LNCaP clone FGC (cell line): ENCODE measurements around the gene PHAF1.

Source experiments
- DNase-seq: peaks from one replicate; pipeline ENCODE4 v3.0.0-alpha.2; 2011; ENCODE audit warnings: low read depth
- H3K4me3 ChIP-seq: 2 replicates; pipeline ENCODE4 v1.5.1; 2011; ENCODE audit warnings: mild to moderate bottlenecking, low read depth, low read length, control low read depth
- CTCF ChIP-seq: IDR thresholded peaks from 2 replicates; pipeline ENCODE4 v1.5.1; 2012; ENCODE audit warnings: mild to moderate bottlenecking; ENCODE audit not compliant: control insufficient read depth, insufficient read depth; ENCODE audit errors: extremely low read depth

PHAF1 gene

DNA sequence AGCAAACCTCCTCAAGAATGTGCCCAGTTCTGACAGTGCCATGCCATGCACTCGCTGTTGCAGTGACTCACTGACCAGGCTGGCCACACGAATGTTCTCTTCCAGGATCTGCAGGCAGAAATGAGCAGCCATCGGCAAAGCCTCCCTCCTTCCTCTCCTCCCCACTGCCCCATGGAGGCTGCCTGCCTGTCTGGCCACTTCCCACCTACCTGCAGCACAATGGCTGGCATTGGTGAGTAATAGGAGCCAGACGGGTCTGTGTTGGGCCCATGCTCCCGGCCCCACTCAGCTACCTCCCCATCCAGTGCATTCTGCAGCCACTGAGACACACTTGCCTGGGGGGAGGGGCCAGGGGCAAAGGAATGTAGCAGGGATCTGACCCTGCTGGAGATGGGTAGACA is 76.8 kb downstream of the PHAF1 start:
- no peak overlapping the region for H3K4me3 ChIP-seq
- TF ChIP-seq CTCF = no peak
- no peak for DNase-seq

DNA sequence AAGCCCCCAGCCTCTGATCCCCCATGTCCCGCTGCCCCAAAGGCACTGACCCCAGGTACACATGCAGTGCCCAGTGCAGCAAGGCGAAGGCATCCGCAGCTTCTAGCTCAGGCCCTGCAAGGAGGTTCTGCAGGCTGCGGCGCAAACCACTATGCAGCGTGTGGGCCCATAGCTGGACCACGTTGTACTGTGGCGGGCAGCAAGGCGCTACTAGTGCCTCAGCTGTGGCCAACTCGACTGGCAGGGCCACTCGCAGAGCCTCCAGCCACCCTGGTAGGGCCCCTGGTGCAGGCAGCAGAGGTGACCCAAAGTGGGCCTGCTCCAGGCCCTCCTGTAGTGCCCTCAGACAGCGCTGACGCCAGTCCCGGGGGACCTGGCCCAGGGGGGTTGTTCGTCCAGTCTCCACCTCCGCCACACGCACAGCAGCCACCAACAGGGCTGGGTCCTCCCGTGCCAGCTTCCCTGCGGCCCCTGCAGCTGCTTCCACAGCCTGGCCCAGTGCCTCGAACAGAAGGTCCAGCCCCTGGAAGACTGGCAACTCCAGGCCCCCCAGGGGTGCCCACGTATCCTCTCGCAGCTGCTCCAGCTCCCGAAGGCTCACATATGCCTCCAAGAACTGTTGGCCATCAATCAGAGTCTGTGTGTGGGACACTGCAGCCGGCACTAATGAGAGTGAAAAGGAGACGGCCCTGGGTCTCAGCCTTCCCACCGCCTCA is 77.6 kb downstream of the PHAF1 start:
- H3K4me3 ChIP-seq = no peak overlapping the region
- DNase-seq = no peak
- no peak for TF ChIP-seq CTCF

- TF ChIP-seq CTCF = no peak
- H3K4me3 ChIP-seq = no peak overlapping the region
- no peak for DNase-seq
These were observed 78.6 kb downstream of the PHAF1 start for GRCh38 chr16:67188323-67188722.

DNA sequence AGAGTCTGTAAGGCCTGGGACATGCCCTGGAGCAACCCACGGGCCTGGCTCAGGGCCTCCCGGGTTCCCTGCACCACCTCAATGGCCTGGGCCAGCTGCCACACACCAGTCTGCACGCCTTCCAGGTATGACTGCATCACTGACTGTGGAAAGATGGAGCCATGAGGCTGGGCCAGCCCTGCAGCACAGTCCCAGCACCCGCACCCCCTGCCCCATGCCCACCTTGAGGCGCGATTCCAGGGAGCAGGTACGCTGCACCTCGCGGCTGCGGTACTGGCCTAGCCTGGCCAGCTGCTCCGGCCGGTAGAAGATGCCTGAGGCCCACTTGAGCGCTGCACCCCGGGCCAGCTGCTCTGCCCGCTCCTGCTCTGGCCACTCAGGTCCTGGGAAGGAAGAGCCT is 79.1 kb downstream of the PHAF1 start:
- no peak overlapping the region for H3K4me3 ChIP-seq
- TF ChIP-seq CTCF = no peak
- DNase-seq = no peak

DNA sequence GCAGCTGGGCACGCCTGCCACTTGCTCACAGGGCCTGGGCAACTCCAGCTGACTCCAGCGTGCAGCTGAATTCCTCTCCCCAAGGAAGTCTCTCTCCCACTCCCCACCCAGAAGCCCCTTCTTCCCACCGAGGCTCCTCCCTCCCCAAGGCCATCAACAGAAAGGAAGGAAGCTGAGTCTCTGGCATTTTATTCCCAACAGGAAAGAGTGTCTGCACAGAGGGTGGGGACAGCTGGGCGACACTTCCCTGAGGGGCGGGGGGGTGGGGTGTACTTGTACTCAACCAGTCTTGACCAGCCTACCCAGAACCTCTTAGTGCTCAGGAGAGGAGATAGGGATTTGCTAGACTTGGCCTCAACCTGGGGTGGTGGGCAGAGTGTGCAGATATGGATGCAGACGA is 80.3 kb downstream of the PHAF1 start, which contains the start of gene EXOC3L1:
EXOC3L1 (minus strand) TSS at position 96 of the 400 bp plus-strand sequence. CDS start 460 bp downstream, outside the sequence.
- TF ChIP-seq CTCF = no peak
- H3K4me3 ChIP-seq = no peak within 1 kb of the TSS
- DNase-seq = no peak

DNA sequence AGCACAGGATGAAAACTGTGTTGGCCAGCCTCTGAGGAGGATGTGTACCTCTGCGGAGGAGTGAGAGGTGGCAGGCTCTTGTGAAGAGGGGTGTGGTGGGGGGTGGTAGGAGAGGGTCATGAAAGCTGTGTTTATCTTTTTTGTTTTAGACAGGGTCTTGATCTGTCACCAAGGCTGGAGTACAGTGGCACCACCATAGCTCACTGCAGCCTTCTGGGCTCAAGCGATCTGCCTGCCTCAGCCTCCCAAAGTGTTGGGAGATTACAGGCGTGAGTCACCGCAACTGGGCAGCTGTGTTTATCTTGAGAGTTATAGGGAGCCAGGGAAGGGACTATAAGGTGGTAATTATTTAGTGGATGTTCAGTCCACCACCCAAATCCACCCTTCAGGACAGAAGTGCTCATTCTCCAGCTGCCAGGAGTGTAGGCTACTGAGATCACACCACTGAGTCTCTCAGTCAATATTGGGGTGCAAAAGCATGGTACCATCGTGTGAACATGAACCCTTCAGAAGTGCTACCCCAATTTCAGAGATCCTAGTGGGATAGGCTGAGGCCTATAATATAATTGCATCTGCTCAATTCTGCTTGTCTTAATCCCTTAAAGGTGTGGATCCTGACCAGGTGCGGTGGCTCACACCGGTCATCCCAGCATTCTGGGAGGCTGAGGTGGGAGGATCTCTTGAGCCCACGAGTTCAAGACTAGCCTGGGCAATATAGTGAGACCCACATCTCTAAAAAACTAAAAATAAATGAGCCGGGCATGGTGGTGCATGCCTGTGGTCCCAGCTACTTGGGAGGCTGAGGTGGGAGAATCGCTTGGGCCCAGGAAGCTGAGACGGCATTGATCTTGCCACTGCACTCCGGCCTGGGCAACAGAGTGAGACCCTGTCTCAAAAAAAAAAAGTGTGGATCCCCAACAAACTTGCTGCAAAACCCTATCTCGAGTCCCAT is 81.0 kb downstream of the PHAF1 start:
- H3K4me3 ChIP-seq = no peak overlapping the region
- no peak for TF ChIP-seq CTCF
- DNase-seq = no peak
